HG03575 (cell line): ENCODE data around the gene NR2C1.

Source experiments
- ATAC-seq: cut with Tn5 transposase; IDR thresholded peaks from one replicate; pipeline ENCODE4 v1.9.1; 2021; ENCODE audit not compliant: unreplicated experiment, insufficient number of reproducible peaks, low FRiP score; ENCODE audit errors: extremely low read depth

Gene NR2C1

GRCh38 chr12:94977766-94978468 is 95.5 kb downstream of the NR2C1 start:
- no peak for ATAC-seq

- no peak for ATAC-seq
These were observed 100.2 kb downstream of the NR2C1 start for GRCh38 chr12:94973221-94973620.

- ATAC-seq, result no peak
These were observed 100.6 kb downstream of the NR2C1 start for GRCh38 chr12:94972795-94973194.

- ATAC-seq, result no peak
These were observed 101.5 kb downstream of the NR2C1 start for GRCh38 chr12:94971923-94972322.

- ATAC-seq, result no peak
These were observed 102.9 kb downstream of the NR2C1 start for GRCh38 chr12:94970560-94970959.
